Neural progenitor cell (in vitro differentiated cells): ENCODE data around the gene SCFD1. TPM values are rescaled to one million over a fixed set of nuclear protein-coding genes. Genes with fewer than 3 reads are reported as not detected.

Source experiments
- DNase-seq: peaks from one replicate; pipeline ENCODE4 v3.0.0-alpha.2; 2016; ENCODE audit warnings: low spot score
- H2AFZ ChIP-seq: fragments of 200-600 bp; sonication (generic); replicated peaks from 2 replicates; pipeline ENCODE4 v1.6.1; 2016; ENCODE audit warnings: antibody characterized with exemption
- H3F3A ChIP-seq: fragments of 200-600 bp; sonication (generic); 2 replicates; pipeline ENCODE4 v1.6.1; 2016; ENCODE audit warnings: antibody characterized with exemption, low read depth
- H3K27ac ChIP-seq: fragments of 200-600 bp; sonication (generic); 2 replicates; pipeline ENCODE4 v1.5.1; 2016; ENCODE audit warnings: mild to moderate bottlenecking
- H3K27me3 ChIP-seq: fragments of 200-600 bp; sonication (generic); 2 replicates; pipeline ENCODE4 v1.6.1; 2016; ENCODE audit warnings: mild to moderate bottlenecking, moderate library complexity
- H3K36me3 ChIP-seq: fragments of 200-600 bp; sonication (generic); 2 replicates; pipeline ENCODE4 v1.5.1; 2016
- H3K4me1 ChIP-seq: fragments of 200-600 bp; sonication (generic); 2 replicates; pipeline ENCODE4 v1.6.1; 2016; ENCODE audit warnings: mixed run types
- H3K4me2 ChIP-seq: fragments of 200-600 bp; sonication (generic); 2 replicates; pipeline ENCODE4 v1.6.1; 2016
- H3K4me3 ChIP-seq: fragments of 200-600 bp; sonication (generic); 2 replicates; pipeline ENCODE4 v1.5.1; 2016
- H3K79me2 ChIP-seq: fragments of 200-600 bp; sonication (generic); 2 replicates; pipeline ENCODE4 v1.6.1; 2016; ENCODE audit warnings: low read depth
- H3K9ac ChIP-seq: fragments of 200-600 bp; sonication (generic); 2 replicates; pipeline ENCODE4 v1.6.1; 2016
- H3K9me3 ChIP-seq: fragments of 200-600 bp; sonication (generic); 2 replicates; pipeline ENCODE4 v1.5.1; 2016; ENCODE audit warnings: low read depth
- H4K20me1 ChIP-seq: fragments of 200-600 bp; sonication (generic); 2 replicates; pipeline ENCODE4 v1.6.1; 2016; ENCODE audit warnings: low read depth
- H3K27ac Mint-ChIP-seq: 3 replicates; pipeline ENCODE4 v1.8.0; 2021; ENCODE audit warnings: mixed read lengths
- H3K27me3 Mint-ChIP-seq: 2 replicates; pipeline ENCODE4 v1.8.0; 2022; ENCODE audit warnings: low read depth, mild to moderate bottlenecking, inconsistent platforms, moderate library complexity, mixed read lengths; ENCODE audit not compliant: insufficient read depth
- H3K36me3 Mint-ChIP-seq: 3 replicates; pipeline ENCODE4 v1.8.0; 2021; ENCODE audit warnings: mixed read lengths
- H3K4me1 Mint-ChIP-seq: 3 replicates; pipeline ENCODE4 v1.8.0; 2021; ENCODE audit warnings: mixed read lengths
- H3K4me3 Mint-ChIP-seq: 3 replicates; pipeline ENCODE4 v1.8.0; 2021; ENCODE audit warnings: mild to moderate bottlenecking, moderate library complexity, mixed read lengths
- H3K9me3 Mint-ChIP-seq: 3 replicates; pipeline ENCODE4 v1.8.0; 2020; ENCODE audit warnings: mixed read lengths
- CTCF ChIP-seq: fragments of 200-600 bp; sonication (generic); IDR thresholded peaks from 2 replicates; pipeline ENCODE4 v1.5.1; 2017; ENCODE audit warnings: antibody characterized with exemption, mild to moderate bottlenecking
- EZH2 ChIP-seq: fragments of 200-600 bp; sonication (generic); IDR thresholded peaks from 2 replicates; pipeline ENCODE4 v1.6.1; 2017; ENCODE audit warnings: antibody characterized with exemption, mild to moderate bottlenecking, moderate library complexity
- EZH2phosphoT487 ChIP-seq: fragments of 200-600 bp; sonication (generic); IDR thresholded peaks from 2 replicates; pipeline ENCODE4 v1.6.1; 2017; ENCODE audit warnings: antibody characterized with exemption
- total RNA-seq: library from RNA; depleted of rRNA; stranded (reverse); fragments of >200 nt; gene quantifications from 2 replicates; pipeline ENCODE4 v1.2.3, GENCODE V29; 2015; ENCODE audit warnings: low replicate concordance

The SCFD1 gene
- total RNA-seq, 1 donor from 2014 or later = 115 TPM

- H4K20me1 ChIP-seq = no peaks in the 10 kb centered on the region
- H3K4me1 ChIP-seq = no peaks in the 10 kb centered on the region
- no peak overlapping the region for H2AFZ ChIP-seq
- no peak overlapping the region for H3K4me2 ChIP-seq
- no peak for TF ChIP-seq EZH2
- TF ChIP-seq EZH2phosphoT487 = no peak
- TF ChIP-seq CTCF = no peak
- Mint-ChIP-seq H3K4me3 (no peak overlapping the region), H3K9me3 (peaks cover 19% of the 10 kb centered on the region), H3K27ac (no peak overlapping the region), H3K27me3 (peaks cover 5% of the 10 kb centered on the region), H3K36me3 (peaks cover 37% of the 10 kb centered on the region), H3K4me1 (no peaks in the 10 kb centered on the region)
- no peak overlapping the region for H3K27ac ChIP-seq
- H3K9me3 ChIP-seq = no peaks in the 10 kb centered on the region
- no peak for DNase-seq
- H3K79me2 ChIP-seq = peaks cover 30% of the 10 kb centered on the region
- H3K4me3 ChIP-seq = no peak overlapping the region
- H3K9ac ChIP-seq = no peak overlapping the region
- no peaks in the 10 kb centered on the region for H3F3A ChIP-seq
- no peaks in the 10 kb centered on the region for H3K27me3 ChIP-seq
- peaks cover 38% of the 10 kb centered on the region for H3K36me3 ChIP-seq
Measured at GRCh38 chr14:30648471-30648870, 26.4 kb downstream of the SCFD1 start.

DNA sequence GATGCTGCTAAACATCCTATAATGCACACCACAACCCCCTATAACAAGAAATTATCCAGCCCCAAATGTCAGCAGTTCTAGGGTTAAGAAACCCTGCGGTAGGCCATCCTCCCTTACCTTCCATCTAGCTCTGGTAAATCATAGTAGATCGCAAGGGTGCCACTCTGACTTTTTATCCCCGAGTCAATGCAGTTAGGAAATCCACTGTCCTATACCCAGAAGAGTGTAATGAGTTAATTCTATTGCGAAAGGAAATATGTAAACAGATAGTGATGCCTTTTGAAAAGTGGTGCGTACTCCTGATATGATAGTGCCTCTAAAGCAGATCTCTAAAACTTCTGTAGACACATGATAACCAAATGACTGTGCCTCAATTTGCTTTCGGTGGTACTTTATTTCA lies 29.8 kb downstream of the SCFD1 start:
- H3K36me3 Mint-ChIP-seq = peaks cover 15% of the 10 kb centered on the region
- no peak for TF ChIP-seq CTCF
- TF ChIP-seq EZH2 = no peak
- no peak for TF ChIP-seq EZH2phosphoT487
- Histone ChIP-seq H3K4me2 (no peak overlapping the region), H3K4me1 (no peaks in the 10 kb centered on the region), H3F3A (peaks cover 17% of the 10 kb centered on the region), H3K4me3 (no peak overlapping the region), H3K27ac (no peak overlapping the region), H2AFZ (no peak overlapping the region), H4K20me1 (no peaks in the 10 kb centered on the region), H3K9me3 (no peaks in the 10 kb centered on the region), H3K36me3 (peaks cover 20% of the 10 kb centered on the region), H3K79me2 (peaks cover 1% of the 10 kb centered on the region), H3K9ac (no peak overlapping the region), H3K27me3 (no peaks in the 10 kb centered on the region)
- no peak overlapping the region for H3K4me3 Mint-ChIP-seq
- no peaks in the 10 kb centered on the region for H3K4me1 Mint-ChIP-seq
- H3K9me3 Mint-ChIP-seq = no peaks in the 10 kb centered on the region
- H3K27me3 Mint-ChIP-seq = no peaks in the 10 kb centered on the region
- DNase-seq = no peak
- peak overlapping the region; percentile 72 for H3K27ac Mint-ChIP-seq

GRCh38 chr14:30655124-30655523 lies 33.0 kb downstream of the SCFD1 start:
- H3K36me3 Mint-ChIP-seq = peaks cover 17% of the 10 kb centered on the region
- H3K27me3 Mint-ChIP-seq = no peaks in the 10 kb centered on the region
- Histone ChIP-seq H3K27me3 (no peaks in the 10 kb centered on the region), H3K79me2 (no peaks in the 10 kb centered on the region), H3K4me3 (no peak overlapping the region), H3K36me3 (peaks cover 28% of the 10 kb centered on the region), H4K20me1 (no peaks in the 10 kb centered on the region), H3K9ac (no peak overlapping the region), H3K9me3 (no peaks in the 10 kb centered on the region), H3K4me1 (no peaks in the 10 kb centered on the region), H3K4me2 (no peak overlapping the region), H2AFZ (no peak overlapping the region), H3F3A (peaks cover 17% of the 10 kb centered on the region), H3K27ac (no peak overlapping the region)
- H3K4me1 Mint-ChIP-seq = no peaks in the 10 kb centered on the region
- H3K27ac Mint-ChIP-seq = no peak overlapping the region
- TF ChIP-seq CTCF (no peak), EZH2phosphoT487 (no peak), EZH2 (no peak)
- no peak for DNase-seq
- H3K4me3 Mint-ChIP-seq = no peak overlapping the region
- no peaks in the 10 kb centered on the region for H3K9me3 Mint-ChIP-seq

DNA sequence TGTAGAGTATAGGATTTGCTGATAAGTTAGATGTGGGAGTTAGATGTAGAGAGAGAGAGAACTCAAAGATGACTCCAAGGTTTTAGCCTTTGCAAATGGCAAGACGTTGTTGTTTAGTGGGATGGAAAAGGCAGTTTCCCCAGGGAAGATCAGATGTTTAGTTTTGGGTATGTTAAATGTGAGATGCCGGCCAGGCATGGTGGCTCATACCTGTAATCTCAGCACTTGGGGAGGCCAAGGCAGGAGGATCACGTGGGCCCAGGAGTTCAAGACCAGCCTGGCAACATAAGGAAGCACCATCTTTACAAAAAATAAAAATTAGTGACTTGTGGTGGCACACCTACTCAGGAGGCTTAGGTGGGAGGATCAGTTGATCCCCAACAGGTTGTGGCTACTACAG lies 33.5 kb downstream of the SCFD1 start:
- Histone ChIP-seq H3K4me2 (no peak overlapping the region), H3K4me3 (no peak overlapping the region), H2AFZ (no peak overlapping the region), H3K9me3 (no peaks in the 10 kb centered on the region), H3K27ac (no peak overlapping the region), H3K79me2 (no peaks in the 10 kb centered on the region), H3K36me3 (peaks cover 22% of the 10 kb centered on the region), H3F3A (peaks cover 17% of the 10 kb centered on the region), H3K9ac (no peak overlapping the region), H3K4me1 (no peaks in the 10 kb centered on the region), H4K20me1 (no peaks in the 10 kb centered on the region), H3K27me3 (no peaks in the 10 kb centered on the region)
- Mint-ChIP-seq H3K27ac (no peak overlapping the region), H3K4me1 (no peaks in the 10 kb centered on the region), H3K36me3 (peaks cover 18% of the 10 kb centered on the region), H3K4me3 (no peak overlapping the region), H3K27me3 (no peaks in the 10 kb centered on the region), H3K9me3 (no peaks in the 10 kb centered on the region)
- DNase-seq = no peak
- no peak for TF ChIP-seq CTCF
- no peak for TF ChIP-seq EZH2
- no peak for TF ChIP-seq EZH2phosphoT487
